Mammary epithelial cell (primary cell): ENCODE results near the gene XXYLT1.

Experiments used
- EZH2 ChIP-seq: IDR thresholded peaks from 2 replicates; pipeline ENCODE4 v1.6.1; 2012; ENCODE audit warnings: low read length, inconsistent platforms, borderline replicate concordance
- TF ChIP-seq, protein P1 (sequence below), 2 donors: IDR thresholded peaks in 1 of 2; conservative IDR thresholded peaks in 1 of 2; 2 replicates each; pipeline ENCODE4 v1.5.1; 2011 to 2012; ENCODE audit warnings: inconsistent platforms in 2 of 2, low read length in 2 of 2, mild to moderate bottlenecking in 2 of 2, control low read depth in 1 of 2, low read depth in 1 of 2; ENCODE audit not compliant: insufficient read depth in 1 of 2; ENCODE audit errors: extremely low read depth in 1 of 2

DNA sequence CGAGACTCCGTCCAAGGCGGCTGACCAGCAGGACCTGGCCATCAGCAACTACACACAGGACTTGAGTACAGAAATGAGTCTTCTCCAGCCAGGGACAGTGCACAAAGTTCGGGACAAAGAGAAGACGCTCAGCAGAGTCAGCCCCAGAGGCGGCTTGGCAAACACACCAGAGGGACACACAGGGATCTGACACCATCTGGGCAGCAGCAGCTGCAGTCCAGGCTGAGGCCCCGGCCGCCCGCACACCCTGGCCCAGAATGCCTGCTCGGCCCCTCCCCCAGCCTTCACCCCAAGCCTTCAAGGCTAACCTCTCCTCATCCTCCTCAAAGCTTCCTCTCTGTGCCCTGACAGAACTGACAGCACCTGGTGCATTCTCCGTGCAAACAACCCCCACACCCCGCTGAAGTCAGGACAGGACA lies 61.1 kb downstream of the XXYLT1 start:
- TF ChIP-seq, protein P1, sequence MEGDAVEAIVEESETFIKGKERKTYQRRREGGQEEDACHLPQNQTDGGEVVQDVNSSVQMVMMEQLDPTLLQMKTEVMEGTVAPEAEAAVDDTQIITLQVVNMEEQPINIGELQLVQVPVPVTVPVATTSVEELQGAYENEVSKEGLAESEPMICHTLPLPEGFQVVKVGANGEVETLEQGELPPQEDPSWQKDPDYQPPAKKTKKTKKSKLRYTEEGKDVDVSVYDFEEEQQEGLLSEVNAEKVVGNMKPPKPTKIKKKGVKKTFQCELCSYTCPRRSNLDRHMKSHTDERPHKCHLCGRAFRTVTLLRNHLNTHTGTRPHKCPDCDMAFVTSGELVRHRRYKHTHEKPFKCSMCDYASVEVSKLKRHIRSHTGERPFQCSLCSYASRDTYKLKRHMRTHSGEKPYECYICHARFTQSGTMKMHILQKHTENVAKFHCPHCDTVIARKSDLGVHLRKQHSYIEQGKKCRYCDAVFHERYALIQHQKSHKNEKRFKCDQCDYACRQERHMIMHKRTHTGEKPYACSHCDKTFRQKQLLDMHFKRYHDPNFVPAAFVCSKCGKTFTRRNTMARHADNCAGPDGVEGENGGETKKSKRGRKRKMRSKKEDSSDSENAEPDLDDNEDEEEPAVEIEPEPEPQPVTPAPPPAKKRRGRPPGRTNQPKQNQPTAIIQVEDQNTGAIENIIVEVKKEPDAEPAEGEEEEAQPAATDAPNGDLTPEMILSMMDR (conservative IDR thresholded peaks at IDR 0.05 in 1 of 2, IDR thresholded peaks at IDR 0.05 in 1 of 2; ENCODE audit: extremely low read depth in 1 of 2, insufficient read depth in 1 of 2, low read depth in 1 of 2, low read length in 2 of 2): no peak
- no peak for TF ChIP-seq EZH2
